AG08396 (cell line): ENCODE measurements around the gene MBLAC1.

Experiments
- DNase-seq: peaks from one replicate; pipeline ENCODE4 v3.0.0; 2012; ENCODE audit warnings: low spot score, mixed read lengths

MBLAC1 gene, protein sequence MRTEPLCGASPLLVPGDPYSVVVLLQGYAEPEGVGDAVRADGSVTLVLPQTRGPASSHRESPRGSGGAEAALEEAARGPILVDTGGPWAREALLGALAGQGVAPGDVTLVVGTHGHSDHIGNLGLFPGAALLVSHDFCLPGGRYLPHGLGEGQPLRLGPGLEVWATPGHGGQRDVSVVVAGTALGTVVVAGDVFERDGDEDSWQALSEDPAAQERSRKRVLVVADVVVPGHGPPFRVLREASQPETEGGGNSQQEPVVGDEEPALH

GRCh38 chr7:100126931-100127865 lies at the start of gene MBLAC1:
Gene MBLAC1 (plus strand): TSS chr7:100126967. CDS start chr7:100127396, 429 bp downstream.
- DNase-seq = peak; percentile 94

DNA sequence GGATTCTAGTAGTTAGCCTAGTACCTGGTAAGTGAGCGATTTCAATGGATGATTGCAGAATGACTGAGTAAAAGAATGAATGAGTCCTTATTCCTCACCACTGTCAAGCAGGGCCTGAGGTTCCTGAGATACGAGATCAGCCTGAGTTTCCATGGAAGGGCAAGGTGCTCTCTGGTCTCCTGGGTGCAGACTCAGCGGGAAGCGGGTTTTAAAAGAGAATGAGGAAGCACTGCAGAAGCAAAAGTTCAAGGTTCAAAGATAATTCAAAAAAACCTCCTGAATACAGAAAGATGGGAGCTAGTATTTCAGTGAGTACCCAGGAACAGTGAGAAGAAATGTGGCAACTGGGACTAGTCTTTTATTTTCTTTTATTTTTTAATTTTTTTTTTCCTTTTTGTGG lies 49.6 kb upstream of the MBLAC1 start:
- DNase-seq = no peak

DNA sequence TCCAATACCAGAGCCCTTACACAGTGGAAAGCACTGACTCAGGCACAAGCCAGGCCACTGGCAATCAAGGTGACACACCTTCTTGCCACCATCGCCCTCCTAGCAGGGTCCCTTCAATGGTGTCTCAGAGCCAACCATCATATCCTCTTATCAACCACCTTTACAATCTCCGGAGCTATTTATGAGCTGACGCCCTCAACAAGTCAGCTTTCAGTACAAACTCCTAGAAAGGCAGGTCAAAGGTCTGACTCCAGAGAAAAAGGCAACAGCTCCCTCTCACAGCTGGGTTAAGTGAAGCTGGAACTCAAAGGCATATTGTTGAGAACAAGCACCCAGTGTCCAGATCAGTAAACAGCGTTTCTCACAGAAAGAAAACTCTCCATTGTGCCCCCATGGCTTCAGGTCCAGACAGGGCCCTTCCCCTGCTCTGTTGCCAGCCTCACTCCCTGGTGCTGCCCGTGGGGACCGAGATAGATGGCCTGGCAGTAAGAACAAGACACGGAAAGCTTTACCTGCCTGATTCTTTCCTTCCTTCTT lies 47.7 kb upstream of the MBLAC1 start:
- no peak for DNase-seq

GRCh38 chr7:100080907-100081534 lies 45.7 kb upstream of the MBLAC1 start:
- no peak for DNase-seq

GRCh38 chr7:100081535-100082102 lies 45.1 kb upstream of the MBLAC1 start, which contains the start of gene ZNF3:
Gene ZNF3 (minus strand): TSS chr7:100081723. CDS start chr7:100077357, 4,366 bp downstream.
- peak; percentile 97 for DNase-seq

- DNase-seq = no peak
Measured at GRCh38 chr7:100082978-100083377, 43.8 kb upstream of the MBLAC1 start.

DNA sequence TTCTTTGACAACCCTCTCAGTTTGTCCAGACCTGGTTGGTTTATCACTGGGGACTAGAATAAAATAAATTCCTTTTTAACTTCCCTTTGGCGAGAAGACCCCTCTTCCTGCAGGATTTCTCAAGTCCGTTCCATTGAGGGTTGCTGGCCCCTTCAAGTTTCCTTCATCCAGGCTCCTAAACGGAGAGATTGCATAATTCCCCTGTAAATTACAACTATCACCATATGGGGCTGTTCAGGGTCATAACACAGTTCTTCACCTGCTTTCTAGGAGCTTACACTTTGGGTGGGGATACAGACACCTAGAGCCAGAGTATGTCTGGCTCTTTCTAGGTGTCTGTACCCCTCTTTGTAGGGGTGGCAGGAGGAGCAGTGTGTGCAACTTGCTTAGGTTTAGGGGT lies 41.3 kb upstream of the MBLAC1 start:
- DNase-seq = no peak

- DNase-seq = peak; percentile 85
Measured at GRCh38 chr7:100087055-100087750, 39.6 kb upstream of the MBLAC1 start.

DNA sequence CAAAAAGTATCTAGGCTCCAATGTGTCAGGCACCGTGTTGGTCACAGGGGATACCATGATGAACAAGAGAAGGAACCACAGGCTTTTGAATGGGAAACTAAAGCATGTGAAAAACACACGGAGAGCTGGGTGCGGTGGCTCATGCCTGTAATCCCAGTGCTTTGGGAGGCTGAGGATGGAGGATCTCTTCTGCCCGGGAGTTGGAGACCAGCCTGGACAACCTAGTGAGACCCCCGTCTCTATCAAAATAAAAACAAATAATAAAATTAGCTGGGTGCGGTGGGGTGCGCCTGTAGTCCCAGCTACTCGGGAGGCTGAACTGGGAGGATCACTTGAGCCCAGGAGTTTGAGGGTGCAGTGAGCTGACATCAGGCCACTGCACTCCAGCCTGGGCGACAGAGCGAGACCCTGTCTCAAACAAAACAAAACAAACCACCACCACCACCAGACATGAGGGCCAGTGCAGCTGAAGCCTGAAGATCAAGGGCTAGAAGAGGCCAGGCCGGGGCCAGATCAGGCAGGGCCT lies 38.6 kb upstream of the MBLAC1 start:
- DNase-seq = no peak

DNA sequence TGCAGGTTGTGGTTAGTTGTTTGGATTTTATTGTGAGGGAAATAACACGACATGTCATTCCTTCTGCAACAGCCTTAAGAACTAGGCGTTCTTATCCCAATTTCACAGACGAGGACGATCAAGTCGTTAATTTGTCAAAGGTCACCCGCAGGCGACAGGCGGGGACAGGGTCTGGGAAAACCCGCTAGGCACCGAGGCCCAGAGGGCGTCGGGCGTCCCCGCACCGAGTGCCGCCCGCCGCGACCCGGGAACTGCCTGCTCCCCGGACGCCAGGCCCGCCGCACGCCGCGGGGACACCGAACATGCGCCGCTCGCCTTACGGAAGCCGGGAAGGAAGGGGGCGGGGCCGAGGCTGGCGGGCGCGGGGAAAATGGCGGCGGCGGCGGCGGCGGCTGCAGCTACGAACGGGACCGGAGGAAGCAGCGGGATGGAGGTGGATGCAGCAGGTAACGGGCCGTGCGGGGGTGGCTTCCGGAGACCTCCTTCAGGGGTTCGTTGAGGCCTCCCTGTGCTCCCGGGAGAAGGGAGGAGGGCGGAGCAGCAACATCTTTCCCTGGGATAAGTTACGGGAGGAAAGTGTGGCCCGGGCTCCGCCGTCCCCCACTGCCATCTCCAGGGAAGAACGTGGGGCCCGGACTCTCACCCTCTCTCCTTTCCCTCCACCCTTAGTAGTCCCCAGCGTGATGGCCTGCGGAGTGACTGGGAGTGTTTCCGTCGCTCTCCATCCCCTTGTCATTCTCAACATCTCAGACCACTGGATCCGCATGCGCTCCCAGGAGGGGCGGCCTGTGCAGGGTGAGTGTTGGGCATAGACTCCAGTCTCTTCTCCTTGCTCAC lies 37.9 kb upstream of the MBLAC1 start, which contains the start of gene COPS6:
Gene COPS6 (plus strand): TSS at position 349 of the 837 bp plus-strand sequence. CDS start 22 bp downstream, at position 371.
- DNase-seq = peak; percentile 82

- no peak for DNase-seq
Measured at GRCh38 chr7:100089458-100090196, 37.1 kb upstream of the MBLAC1 start.

GRCh38 chr7:100090527-100091410 lies 36.0 kb upstream of the MBLAC1 start:
- no peak for DNase-seq

DNA sequence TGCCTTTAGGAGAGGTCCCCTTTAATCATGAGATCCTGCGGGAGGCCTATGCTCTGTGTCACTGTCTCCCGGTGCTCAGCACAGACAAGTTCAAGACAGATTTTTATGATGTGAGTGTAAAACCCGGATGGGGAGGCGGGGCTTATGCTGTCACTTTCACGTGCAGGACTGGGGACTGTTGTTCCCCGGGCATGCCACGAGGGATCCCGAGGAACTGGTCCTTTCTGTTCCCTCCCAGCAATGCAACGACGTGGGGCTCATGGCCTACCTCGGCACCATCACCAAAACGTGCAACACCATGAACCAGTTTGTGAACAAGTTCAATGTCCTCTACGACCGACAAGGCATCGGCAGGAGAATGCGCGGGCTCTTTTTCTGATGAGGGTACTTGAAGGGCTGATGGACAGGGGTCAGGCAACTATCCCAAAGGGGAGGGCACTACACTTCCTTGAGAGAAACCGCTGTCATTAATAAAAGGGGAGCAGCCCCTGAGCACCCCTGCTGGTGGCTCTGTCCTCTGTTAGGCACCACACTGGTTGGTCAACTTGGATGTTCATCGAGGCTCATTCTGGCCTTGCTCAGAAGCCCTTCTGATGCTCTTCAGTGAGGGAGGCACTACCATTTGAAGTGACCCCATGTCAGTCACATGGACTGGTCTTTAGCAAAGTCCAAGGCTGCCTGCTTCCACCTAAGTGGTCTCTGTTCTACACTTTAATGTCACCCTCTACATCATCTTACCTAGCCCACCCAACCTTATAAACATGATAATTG lies 35.2 kb upstream of the MBLAC1 start:
- no peak for DNase-seq

DNA sequence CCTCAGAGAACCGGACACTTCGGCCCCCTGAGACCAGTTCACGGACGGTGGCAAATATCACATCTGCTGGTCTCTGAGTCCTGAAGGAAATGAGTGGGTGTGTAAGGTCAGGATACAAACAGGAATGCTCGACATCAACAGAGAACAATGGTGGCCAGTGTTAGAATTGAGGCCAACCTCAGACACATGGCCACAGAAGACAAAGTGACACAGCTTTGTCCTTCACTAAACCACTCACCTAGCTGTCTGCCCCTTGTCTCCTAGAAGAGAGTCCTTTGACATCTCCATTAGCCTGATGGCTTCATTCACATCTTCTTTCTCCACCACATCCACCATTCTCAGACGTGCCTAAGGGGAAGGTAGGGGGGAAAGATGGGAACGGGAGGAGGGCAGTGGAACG lies 33.7 kb upstream of the MBLAC1 start:
- DNase-seq = no peak

- DNase-seq = no peak
Measured at GRCh38 chr7:100093498-100093897, 33.3 kb upstream of the MBLAC1 start.

DNA sequence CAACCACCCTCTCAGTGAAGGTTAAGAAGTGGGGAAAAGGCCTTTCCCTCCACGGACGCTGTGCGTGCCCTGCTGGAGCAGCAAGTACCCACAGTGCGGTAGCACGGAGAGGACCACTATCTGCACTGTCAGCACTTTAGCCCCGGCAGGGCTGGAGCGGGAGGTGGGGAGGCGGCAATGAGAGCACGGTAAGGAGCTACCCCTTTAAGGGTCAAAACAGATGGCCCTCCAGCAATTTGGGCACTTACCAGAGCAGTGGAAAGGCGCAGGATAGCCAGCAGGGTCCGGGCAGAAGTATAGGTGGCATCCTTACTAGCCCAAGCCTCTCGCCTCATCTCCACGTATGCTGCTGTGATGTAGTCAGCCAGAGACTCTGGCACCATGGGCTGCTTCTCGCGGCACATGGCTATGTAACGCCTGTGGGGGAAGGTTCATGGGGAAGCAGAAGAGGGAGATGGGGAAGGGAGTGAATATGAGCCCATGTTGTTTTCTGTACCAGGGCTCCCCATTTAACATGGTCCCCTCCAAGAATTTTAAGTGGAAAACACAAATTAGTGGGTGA lies 32.8 kb upstream of the MBLAC1 start:
- no peak for DNase-seq

GRCh38 chr7:100095289-100095688 lies 31.5 kb upstream of the MBLAC1 start:
- no peak for DNase-seq
